HepG2 (cell line): Measurements from ENCODE around the gene PHKB. TPM values are rescaled to one million over a fixed set of nuclear protein-coding genes. Genes with fewer than 3 reads are reported as not detected.

Experiments used
- BCL6 ChIP-seq: IDR thresholded peaks from 2 replicates; pipeline ENCODE4 v1.6.1; 2016; ENCODE audit warnings: missing genetic modification reagents, missing compliant biosample characterization
- E2F1 ChIP-seq: sonication (generic); formaldehyde crosslinking; IDR thresholded peaks from 2 replicates; pipeline ENCODE4 v1.5.0; 2020; ENCODE audit warnings: missing genetic modification reagents
- EHMT2 ChIP-seq: fragments of 200-600 bp; sonication (generic); IDR thresholded peaks from 2 replicates; pipeline ENCODE4 v1.7.0; 2017; ENCODE audit warnings: antibody characterized with exemption, low read depth, low read length, borderline replicate concordance
- LBX2 ChIP-seq: sonication (generic); formaldehyde crosslinking; IDR thresholded peaks from 2 replicates; pipeline ENCODE4 v1.5.0; 2020; ENCODE audit warnings: missing genetic modification reagents, mild to moderate bottlenecking, borderline replicate concordance
- MAFK ChIP-seq, 2 experiments: IDR thresholded peaks in 1 of 2; conservative IDR thresholded peaks in 1 of 2; 2 replicates each; pipeline ENCODE4 v1.6.1; 2011; ENCODE audit warnings: improper control_type of control experiment in 2 of 2, low read length in 2 of 2
- MED8 ChIP-seq: sonication (generic); formaldehyde crosslinking; IDR thresholded peaks from 2 replicates; pipeline ENCODE4 v1.8.1; 2023; ENCODE audit warnings: mild to moderate bottlenecking, missing genetic modification reagents; ENCODE audit not compliant: insufficient replicate concordance
- MEIS1 ChIP-seq: sonication (generic); formaldehyde crosslinking; IDR thresholded peaks from 2 replicates; pipeline ENCODE4 v1.9.0; 2021; ENCODE audit warnings: mild to moderate bottlenecking, missing genetic modification reagents, moderate library complexity, borderline replicate concordance
- MTF1 ChIP-seq: sonication (generic); formaldehyde crosslinking; IDR thresholded peaks from 2 replicates; pipeline ENCODE4 v1.5.0; 2020; ENCODE audit warnings: missing genetic modification reagents
- PPARG ChIP-seq: conservative IDR thresholded peaks from 2 replicates; pipeline ENCODE4 v1.6.1; 2016; ENCODE audit warnings: missing biosample characterization, missing genetic modification reagents
- PRDM4 ChIP-seq: sonication (generic); formaldehyde crosslinking; IDR thresholded peaks from 2 replicates; pipeline ENCODE4 v1.9.0; 2021; ENCODE audit warnings: missing genetic modification reagents, borderline replicate concordance
- RORA ChIP-seq: sonication (generic); formaldehyde crosslinking; IDR thresholded peaks from 2 replicates; pipeline ENCODE4 v1.5.0; 2020; ENCODE audit warnings: mild to moderate bottlenecking, missing genetic modification reagents, moderate library complexity
- RXRB ChIP-seq: IDR thresholded peaks from 2 replicates; pipeline ENCODE4 v1.6.1; 2016; ENCODE audit warnings: borderline replicate concordance, missing genetic modification reagents, missing compliant biosample characterization
- SCMH1 ChIP-seq: sonication (generic); formaldehyde crosslinking; IDR thresholded peaks from 2 replicates; pipeline ENCODE4 v1.9.0; 2021; ENCODE audit warnings: missing genetic modification reagents, mild to moderate bottlenecking, borderline replicate concordance
- SIN3B ChIP-seq: fragments of 150-350 bp; IDR thresholded peaks from 2 replicates; pipeline ENCODE4 v1.6.1; 2014; ENCODE audit warnings: low read length
- TBX3 ChIP-seq: fragments of 450-650 bp; IDR thresholded peaks from 2 replicates; pipeline ENCODE4 v1.6.1; 2017; ENCODE audit warnings: antibody characterized with exemption, mild to moderate bottlenecking, inconsistent platforms, borderline replicate concordance
- ZNF770 ChIP-seq: sonication (generic); formaldehyde crosslinking; IDR thresholded peaks from 2 replicates; pipeline ENCODE4 v1.5.0; 2020; ENCODE audit warnings: mild to moderate bottlenecking, missing genetic modification reagents
- ZNF883 ChIP-seq: sonication (generic); formaldehyde crosslinking; IDR thresholded peaks from 2 replicates; pipeline ENCODE4 v1.5.1; 2020; ENCODE audit warnings: mild to moderate bottlenecking, missing genetic modification reagents; ENCODE audit errors: not compliant biosample characterization
- polyA plus RNA-seq, 8 experiments: library from polyadenylated mRNA; depleted of rRNA in 3 of 8; stranded (reverse) in 7 of 8; unstranded in 1 of 8; fragments of >200 nt; fragmentation: Illumina TruSeq in 4 of 8; extraction: Trizol in 4 of 8; gene quantifications; 2 replicates each; pipeline versions ENCODE4 v1.2.1 to v1.2.3, GENCODE V29; 2011 to 2016; ENCODE audit warnings: low read depth in 4 of 8, missing spikeins in 1 of 8, mixed read lengths in 1 of 8; ENCODE audit not compliant: insufficient read depth in 1 of 8
- total RNA-seq, 5 experiments: library from RNA; depleted of rRNA; stranded (reverse); fragments of >200 nt; fragmentation: Illumina TruSeq; extraction: Trizol; gene quantifications; 2 replicates each; pipeline ENCODE4 v1.2.3, GENCODE V29; 2016; ENCODE audit warnings: low read depth in 1 of 5
- TF ChIP-seq, protein P1 (sequence below): sonication (generic); formaldehyde crosslinking; IDR thresholded peaks from 2 replicates; pipeline ENCODE4 v1.5.1; 2020; ENCODE audit warnings: missing genetic modification reagents, mild to moderate bottlenecking, borderline replicate concordance
- TF ChIP-seq, protein P2 (sequence below): sonication (generic); formaldehyde crosslinking; IDR thresholded peaks from 2 replicates; pipeline ENCODE4 v1.4.0; 2020; ENCODE audit warnings: missing genetic modification reagents, borderline replicate concordance

PHKB gene
- total and polyA plus RNA-seq, 2 of the 13 experiments (the other 11 are each of a cell fraction or from before 2014, with no cell fraction given) = 66.0 to 80.8 TPM

DNA sequence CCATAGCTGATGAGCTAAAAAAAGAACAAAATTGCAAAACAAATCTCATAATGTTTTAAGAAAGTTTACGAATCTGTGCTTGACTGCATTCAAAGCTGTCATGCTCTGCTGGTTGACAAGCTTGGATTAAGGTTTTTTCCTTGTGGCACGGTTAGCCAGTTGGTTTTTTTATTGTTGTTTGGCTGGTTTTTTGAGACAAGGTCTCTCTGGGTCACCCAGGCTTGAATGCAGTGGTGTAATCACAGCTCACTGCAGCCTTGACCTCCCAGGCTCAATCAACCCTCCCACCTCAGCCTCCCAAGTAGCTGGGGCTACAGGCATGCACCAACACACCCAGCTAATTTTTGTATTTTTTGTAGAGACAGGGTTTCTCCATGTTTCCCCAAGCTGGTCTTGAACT is 45.7 kb downstream of the PHKB start (continued):
- TF ChIP-seq ZNF770 (CRISPR knock-in tag) (peak; percentile 84), SIN3B (no peak), PRDM4 (no peak), SCMH1 (no peak), LBX2 (CRISPR knock-in tag) (no peak), ZNF883 (CRISPR knock-in tag) (no peak), E2F1 (CRISPR knock-in tag) (no peak), MAFK (conservative IDR thresholded peaks at IDR 0.05 in 1 of 2, IDR thresholded peaks at IDR 0.05 in 1 of 2; ENCODE audit: low read length in 2 of 2) (no peak), MEIS1 (CRISPR knock-in tag) (no peak), RXRB (CRISPR knock-in tag) (peak; percentile 48; the same call in 1 of the 2 replicates), PPARG (no peak), MED8 (CRISPR knock-in tag) (no peak), MTF1 (no peak), EHMT2 (no peak), BCL6 (CRISPR knock-in tag) (no peak), TBX3 (no peak), RORA (CRISPR knock-in tag) (no peak)
- TF ChIP-seq, protein P1, sequence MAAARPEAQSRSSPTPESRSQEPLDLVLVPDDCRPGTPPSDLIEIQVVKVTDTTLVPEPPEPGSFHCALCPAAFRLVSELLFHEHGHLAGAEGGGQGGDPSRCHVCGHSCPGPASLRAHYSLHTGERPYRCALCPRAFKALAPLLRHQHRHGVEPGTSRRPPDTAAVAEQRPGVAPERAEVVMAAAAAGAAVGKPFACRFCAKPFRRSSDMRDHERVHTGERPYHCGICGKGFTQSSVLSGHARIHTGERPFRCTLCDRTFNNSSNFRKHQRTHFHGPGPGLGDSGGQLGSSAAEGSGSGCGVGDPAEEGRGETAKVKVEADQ (CRISPR knock-in tag) = no peak
- TF ChIP-seq, protein P2, sequence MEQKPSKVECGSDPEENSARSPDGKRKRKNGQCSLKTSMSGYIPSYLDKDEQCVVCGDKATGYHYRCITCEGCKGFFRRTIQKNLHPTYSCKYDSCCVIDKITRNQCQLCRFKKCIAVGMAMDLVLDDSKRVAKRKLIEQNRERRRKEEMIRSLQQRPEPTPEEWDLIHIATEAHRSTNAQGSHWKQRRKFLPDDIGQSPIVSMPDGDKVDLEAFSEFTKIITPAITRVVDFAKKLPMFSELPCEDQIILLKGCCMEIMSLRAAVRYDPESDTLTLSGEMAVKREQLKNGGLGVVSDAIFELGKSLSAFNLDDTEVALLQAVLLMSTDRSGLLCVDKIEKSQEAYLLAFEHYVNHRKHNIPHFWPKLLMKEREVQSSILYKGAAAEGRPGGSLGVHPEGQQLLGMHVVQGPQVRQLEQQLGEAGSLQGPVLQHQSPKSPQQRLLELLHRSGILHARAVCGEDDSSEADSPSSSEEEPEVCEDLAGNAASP (CRISPR knock-in tag) = peak; percentile 45; the same call in 1 of the 2 replicates
